T-helper 9 cell (primary cell): ENCODE data around the gene TBP.
"Not testable (repeated sequence)": the region's sequence is repeated elsewhere in the genome, so short reads cannot be mapped to it uniquely, and the experiment has no call there.

Source experiments
- DNase-seq: peaks from one replicate; pipeline ENCODE4 v3.0.0-alpha.2; 2020

Gene TBP

DNA sequence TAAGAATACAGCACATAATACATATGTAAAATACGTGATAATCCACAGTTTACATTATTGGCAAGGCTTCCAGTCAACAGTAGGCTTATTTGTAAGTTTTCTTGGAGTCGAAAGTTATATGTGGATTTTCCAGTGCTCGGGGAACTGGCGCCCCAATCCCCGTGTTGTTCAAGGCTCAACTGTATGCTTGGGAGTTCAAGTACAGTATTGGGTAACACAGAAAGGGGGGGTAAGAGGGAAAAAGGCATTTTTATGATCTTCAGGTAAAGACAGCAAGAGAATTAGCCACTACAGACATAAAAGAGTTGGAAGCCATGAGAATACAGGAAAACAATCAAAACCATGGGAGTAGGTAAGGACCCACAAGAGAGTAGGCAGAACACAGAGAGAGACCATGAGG is 17.5 kb upstream of the TBP start:
- DNase-seq, result no peak

DNA sequence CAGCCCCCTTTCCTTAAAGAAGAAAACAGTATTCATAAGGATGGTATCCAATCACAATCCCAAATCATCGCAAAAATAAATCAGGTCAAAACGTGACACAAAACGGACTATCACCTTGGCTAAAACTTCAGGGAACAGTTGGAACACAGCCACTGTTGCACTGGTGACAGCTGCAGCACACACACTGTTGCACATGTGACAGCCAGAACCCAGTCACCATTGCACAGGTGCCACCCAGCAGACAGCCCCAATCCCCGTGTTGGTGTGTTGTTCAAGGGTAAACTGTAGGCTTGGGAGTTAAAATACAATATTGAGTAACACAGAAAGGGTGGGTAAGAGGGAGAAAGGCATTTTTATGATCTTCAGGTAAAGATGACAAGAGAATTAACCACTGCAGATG is 16.8 kb upstream of the TBP start:
- no peak for DNase-seq

DNA sequence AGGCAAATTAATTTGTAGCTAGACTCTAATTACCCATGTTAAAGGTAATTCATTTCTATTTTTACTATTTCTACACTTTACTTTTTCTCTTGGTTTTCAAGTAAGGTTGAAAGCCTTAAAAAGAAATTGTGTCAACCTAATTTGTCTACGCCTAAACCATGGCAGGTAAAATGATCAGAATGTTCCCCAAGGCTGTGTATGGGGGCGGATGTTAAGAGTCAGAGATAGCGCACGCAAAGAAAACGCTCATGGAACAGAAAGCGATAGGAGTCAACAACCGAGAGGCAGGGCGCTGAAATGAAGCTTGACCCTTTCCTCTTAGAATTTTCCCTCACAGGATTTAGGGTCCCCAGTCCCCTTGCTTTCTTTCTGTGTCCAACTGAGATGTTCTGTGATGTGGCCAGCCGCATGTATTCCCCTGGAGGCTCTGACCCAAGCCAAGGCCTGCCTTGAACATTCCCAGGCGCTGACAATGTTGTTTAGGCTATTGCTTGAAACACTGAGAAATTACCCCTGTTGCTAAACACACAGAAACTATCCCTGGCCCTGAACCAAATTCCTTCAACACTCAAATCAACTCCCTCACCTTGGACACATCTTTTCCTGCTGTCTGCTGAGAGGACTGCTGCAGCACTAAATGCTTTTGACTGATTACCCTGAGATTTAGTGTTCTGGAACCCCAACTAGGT is 12.0 kb upstream of the TBP start:
- DNase-seq, result no peak

DNA sequence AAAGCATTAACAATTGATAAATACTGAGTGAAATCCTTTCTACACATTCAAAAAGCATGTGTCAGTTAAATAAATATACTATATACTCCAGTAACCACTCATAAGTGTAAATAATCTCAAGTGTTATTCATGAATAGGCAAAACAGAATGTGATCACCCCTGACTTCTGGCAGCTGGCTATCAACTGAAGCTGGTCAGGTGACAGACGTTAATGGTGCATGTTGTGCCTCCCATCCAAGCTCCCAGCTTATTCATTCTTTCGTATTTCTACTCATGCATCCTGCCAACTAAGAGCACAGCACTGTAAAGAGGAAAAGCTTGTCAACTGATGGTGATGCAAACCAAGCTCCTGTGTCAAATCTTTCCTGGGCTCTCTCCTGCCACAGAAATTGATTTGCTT is 8.8 kb upstream of the TBP start:
- DNase-seq, result no peak

DNA sequence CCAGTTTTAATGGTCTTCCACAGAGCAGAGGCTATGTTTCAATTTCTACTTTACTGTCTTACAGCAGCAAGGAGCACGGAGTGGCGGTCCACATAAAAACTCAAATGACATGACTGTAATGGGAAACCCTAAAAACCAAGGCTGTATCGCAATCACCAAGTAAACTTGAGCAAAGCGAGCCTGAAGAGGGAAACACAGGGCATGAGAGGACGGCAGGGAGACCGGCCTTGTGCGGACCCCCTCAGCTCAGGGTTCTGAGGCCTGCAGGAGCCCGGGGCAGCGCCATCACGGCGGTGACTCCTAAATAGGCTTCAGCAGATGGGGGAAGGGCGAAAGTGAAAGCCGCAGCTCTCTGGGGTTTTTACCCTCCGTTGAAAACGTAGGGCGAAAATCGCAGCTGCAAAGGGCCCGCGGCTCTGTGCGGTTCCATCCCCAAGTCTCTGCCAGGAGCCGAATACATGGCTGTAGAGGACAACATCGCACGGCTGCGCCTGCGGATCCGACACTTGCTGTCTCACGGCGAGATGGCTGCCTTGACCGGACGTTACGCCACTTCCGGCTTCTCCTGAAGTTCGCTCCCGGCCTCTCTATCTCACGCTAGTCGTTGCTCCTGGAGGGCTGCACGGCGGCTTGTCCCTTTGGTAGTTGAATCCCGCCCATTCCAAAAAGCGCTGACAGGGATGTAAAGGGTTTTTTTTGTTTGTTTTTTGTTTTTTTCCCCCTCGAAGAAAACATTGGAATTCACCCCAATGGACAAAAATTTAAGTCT is 1.2 kb upstream of the TBP start, which contains the start of gene PSMB1:
Gene PSMB1, minus strand, starts transcription at position 543 of the 769 bp plus-strand sequence. Its CDS starts 65 bp downstream, at position 478.
- DNase-seq, result peak; percentile 70

DNA sequence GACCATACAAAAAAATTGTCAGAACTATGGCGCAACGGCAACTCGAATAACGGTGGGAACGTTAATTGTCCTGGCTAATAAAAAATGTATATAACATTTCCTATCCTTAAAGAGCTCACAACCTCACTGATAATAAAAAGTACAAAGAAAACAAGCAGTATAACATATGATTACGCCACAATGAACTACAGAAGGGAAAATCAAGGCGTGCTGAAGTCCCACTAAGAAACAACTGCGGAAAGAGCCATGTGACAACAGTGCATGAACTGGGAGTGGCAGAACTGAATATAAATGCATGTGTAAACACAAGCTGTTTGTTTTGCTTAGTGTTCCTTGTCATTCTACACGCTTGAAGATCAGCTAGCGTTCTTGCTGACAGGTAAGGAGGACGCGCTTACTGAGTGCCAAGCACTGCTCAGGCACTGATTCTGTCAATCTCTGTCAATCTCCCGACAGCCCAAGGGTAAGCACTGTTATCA is 596 bp upstream of the TBP start:
- no peak for DNase-seq

DNA sequence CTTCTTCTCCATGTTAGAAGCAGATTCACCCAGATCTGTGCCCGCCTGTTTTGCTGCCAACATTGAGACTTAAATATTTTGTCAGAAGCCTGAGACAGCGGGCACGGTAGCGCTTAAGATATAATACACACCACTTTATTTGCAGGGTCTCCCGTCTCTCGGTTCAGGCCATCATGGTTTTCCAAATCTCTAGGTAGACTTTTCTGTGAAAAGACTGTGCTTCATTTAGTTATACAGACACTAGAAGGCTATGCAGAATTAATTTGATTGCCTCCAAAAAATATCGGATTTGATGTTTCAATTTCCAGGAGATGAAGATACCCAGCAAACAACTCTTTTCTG is 598 bp downstream of the TBP start:
- no peak for DNase-seq

DNA sequence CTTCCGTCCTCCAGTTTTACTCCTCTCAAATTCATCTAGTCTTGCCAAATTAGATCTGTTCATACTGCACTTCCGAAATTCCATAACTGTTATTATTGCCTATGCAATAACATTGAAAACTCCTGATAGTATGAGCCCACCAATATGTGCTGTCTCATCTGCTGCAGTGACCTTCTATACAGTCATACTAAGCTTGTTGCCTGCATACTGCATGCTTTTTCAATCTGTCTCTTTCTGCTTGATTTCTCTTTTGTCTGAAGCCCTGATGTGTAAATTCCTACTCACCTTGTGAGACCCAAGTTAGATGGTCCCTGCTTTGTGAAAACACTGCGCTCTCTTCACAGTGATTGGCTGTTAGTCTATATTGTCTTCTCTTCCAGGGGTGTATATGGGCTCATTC is 1.1 kb downstream of the TBP start:
- no peak for DNase-seq

DNA sequence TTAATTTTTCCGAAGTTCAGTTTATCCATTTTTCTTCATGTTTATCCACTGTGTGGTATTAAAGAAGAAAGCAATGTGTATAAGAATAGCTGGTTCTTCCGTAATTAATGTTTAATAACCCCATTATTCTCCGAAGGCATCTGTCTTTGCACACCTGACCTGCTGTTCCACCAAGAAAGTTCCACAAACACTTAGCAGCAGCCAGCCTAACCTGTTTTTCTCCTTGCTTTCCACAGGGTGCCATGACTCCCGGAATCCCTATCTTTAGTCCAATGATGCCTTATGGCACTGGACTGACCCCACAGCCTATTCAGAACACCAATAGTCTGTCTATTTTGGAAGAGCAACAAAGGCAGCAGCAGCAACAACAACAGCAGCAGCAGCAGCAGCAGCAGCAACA is 7.4 kb downstream of the TBP start:
- DNase-seq, result no peak

DNA sequence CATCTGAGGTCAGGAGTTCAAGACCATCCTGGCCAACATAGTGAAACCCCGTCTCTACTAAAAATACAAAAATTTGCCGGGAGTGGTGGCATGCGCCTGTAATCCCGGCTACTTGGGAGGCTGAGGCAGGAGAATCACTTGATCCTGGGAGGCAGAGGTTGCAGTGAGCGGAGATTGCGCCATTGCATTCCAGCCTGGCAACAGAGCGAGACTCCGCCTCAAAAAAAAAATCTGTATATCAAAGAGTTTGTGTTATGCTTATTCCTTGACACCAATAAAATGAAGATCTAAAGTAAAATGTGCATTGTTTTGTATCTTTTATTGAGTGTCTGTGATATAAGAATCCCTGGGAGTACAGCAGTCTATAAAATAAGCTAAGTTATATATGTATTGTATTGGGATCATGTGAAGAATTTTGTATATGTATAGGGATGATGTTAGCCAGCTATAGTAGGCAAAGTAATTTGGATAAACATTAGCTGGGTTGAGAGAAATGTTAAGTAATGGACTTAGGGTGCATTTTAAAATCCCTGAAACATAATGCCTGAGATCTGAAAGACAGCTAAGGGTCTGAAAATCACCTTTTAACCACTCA is 10.9 kb downstream of the TBP start:
- no peak for DNase-seq

DNA sequence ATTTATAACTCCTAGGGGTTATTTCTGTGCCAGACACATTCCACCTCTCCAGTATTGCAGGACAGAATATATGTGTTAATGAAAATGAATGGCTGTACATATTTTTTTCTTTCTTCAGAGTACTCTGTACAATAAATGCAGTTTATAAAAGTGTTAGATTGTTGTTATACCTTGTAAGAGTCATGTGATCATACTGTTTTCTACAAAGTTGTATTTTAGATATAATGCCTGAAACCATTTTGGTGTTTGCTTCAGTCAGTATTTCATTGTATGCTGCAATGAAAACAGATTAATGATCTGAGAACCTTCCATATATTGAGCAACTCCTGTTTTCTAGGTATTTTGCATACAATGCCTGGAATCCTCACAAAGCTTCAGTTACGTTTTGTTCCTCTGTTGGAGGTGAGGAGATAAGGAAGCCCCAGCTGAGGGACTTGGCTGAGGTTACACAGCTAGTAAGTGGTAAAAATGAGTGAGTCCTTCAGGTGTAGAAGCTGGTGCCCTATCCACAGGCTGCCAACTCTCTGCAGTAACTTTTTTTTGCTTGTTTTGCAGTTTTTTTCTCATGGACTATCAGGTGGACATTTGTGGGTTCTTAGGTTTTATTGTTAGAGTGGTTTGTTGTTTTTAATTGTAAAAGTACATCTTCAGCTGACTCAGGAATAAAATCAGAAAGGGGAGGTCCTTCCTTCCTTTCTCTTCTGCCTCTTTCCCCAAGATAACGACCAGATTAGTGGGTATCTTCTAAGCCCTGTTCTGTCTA is 18.7 kb downstream of the TBP start:
- DNase-seq, result no peak

DNA sequence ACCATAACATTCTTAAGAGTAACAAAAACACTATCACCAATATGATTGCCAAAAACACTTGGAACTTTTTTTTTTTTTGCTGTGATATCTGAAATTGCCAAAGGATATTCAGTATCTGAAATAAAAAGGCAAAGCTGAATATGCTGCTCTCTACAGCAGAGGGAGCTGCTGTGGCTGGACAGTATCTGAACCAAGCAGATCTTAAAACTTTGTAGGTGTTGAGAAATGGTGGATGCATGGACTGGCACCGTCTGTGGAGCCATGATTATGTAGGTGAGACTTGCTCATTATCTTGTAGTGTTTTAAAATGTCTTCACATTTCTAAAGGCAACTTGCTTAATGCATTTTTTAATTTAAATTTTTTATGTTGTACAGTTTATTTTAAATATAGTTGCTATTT is 21.1 kb downstream of the TBP start:
- no peak for DNase-seq

DNA sequence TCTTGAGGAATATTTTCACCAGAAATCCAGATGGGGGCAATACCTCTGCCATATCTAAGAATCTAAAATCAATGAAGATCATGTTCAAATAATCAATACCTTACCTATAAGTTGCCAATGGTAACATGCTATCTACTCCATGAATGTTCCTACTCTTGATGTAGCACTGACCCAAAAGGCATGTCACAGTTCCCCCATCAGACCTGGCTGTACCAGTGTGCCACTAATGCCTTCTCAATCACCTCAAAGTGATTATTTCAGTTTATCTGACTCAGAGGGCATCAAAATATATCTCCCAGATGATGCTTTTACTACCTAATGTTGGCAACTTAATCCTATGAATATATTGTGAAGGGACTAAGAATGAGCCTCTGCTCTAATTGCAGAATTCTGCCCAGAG is 24.7 kb downstream of the TBP start:
- DNase-seq, result no peak

DNA sequence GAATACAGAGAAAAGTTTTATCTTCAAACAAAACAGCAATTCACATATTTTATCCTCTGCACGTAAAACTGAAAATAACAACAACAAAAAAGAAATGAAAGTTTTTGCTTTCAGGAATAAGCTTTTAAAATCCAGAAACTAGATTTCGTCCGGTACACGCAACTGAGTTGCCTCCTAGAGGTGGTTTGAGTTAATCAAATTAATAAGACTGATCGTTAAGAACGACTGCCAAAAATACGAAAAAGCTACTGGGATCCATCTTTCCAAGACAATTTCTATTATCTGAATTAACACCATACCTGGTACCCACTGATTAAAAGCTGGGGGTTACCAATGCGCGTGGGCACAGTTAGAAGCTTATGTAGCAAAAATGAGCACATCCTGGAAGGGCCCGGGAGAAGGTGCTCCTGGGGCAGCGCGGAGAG is 29.6 kb downstream of the TBP start:
- no peak for DNase-seq

DNA sequence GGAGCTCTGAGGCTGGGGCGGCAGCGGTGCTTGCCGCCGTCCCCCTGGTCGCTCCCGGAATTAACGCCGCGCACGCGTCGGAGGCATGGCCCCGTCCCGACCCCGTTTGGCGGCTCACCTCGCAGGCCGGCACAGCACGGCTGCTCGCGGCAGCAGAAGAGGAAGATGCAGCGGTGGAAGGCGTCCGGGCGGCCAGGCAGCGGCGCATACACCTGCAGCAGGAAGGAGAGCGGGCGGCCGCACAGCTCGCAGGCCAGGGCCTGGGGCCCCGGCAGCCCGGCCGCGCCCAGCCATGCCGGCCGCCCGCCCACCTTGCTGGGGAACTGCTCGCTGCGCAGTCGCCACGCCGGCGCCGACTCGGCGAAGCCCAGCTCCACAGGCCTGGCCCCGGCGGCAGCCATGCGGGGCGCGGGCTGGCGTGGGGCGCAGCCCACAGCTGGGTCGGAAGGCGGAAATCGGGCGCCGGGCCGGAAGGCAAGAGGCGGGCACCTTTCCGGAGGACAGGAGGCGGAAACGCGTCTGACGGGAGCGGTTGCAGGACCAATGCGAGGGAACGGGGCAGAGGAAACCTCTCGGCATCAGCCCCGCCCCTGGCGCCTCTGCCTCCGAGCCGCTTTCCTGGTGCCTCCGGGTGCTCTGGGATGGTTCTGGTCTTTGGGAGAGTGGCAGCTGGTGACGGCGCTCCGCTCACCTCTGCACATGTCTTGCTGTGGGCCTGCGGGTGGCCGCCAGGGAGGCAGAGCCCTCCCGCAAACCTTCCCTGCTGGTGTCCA is 30.2 kb downstream of the TBP start, which contains the start of gene PDCD2:
Gene PDCD2, minus strand, starts transcription at position 457 of the 773 bp plus-strand sequence. Its CDS starts 56 bp downstream, at position 401.
- peak; percentile 86 for DNase-seq

DNA sequence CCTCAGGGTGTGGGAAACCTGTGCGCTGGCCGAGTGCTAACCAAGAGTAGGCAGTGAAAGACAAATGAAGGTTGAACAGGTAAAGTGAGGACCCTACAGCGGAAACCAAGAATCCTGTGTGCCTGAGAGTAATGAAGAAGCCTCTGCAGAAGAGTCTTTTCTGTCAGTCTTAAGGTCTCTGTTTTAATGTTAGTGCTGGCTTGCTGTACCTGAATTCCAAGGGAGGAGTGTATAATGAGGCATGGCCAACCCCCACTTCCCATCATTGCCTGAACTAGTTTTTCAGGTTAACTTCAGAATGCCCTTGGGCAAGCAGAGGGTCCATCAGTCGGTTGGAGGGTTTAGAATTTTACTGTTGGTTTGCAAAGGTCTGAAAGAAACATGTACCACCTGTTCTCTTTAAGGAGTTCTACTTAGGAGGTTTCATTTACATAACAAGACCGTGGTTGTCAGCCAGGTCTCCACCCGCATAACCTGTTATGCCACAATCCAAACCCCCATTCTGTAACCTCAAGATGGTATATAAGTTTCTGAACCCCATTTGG is 30.9 kb downstream of the TBP start:
- no peak for DNase-seq

DNA sequence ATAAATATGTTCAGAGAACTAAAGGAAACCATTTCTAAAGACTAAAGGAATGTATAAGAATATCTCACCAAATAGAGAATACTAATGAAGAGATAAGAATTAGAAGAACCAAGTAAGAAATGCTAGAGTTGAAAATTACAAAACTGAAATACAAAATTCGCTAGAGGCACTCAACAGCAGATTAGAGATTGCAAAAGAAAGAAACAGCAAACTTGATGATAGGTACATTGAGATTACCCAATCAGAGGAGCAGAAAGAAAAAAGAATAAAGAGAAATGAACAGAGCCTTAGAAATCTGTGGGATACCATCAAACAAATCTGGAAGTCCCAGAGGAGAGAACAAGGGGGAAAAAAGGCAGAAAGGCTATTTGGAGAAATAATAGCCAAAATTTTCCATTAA is 36.6 kb downstream of the TBP start:
- DNase-seq, result no peak

DNA sequence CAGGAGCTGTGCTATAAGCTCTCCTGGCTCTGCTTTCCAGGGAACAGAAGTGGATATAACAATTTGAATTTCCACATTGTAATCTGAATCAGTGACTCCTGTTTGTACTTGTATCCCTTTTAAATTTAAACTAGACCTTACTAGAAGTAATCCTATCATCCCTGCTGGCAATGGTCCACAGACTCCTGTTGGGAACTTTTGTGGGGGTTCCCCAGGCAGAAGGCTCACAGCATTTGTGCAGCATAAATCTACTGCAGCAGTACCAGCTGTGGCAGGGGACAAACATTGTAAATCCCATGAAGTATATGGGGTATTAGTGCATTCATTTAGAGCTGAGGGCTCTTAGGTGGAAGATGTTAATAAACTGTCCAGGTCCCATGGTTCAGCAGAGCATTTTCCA is 42.3 kb downstream of the TBP start:
- no peak for DNase-seq

DNA sequence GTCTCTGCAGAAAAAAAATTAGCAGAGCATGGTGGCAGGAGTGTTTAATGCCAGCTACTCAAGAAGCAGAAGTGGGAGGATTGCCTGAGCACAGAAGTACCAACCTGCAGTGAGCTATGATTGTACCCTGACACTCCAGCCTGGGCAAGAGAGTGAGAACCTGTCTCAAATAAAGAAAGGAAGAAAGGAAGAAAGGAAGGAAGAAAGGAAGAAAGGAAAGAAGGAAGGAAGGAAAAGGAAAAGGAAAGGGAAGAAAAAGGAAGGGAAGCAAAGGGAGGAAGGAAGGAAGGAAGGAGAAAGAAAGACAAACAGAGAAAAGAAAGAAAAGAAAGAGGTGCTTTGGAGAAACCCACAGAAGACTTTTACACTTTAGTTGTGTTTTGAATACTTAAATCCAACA is 43.1 kb downstream of the TBP start:
- DNase-seq, result no peak

DNA sequence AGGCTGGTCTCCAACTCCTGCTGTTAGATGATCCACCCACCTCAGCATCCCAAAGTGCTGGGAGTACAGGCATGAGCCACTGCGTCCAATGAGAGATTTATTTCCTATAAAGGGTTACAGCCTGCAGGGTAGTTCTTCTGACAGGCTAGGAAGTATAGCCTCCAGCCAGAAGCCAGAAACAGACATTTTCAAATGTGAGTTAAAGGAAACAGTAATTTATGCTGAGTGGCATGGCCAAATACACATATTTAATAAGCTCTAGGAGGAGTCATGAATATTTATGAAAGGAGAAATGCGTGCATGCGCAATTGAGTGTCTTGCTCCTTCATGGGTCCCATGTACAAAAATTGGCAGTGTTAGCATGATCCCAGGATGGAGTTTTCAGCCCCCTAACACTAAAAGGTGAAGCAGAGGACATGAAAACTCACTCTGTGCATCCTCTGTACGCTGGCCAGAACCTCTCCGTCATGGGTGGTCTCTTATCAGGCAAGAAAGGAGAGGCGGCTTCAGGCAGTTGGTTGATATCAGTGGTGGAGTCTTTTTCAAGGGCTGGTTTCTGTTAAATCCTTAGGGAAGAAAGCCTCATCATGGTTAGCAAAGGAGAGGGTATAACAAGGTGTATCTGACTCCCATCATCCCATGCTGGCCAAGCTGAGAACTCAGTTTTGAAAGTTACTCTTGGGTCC is 51.5 kb downstream of the TBP start:
- DNase-seq, result no peak

DNA sequence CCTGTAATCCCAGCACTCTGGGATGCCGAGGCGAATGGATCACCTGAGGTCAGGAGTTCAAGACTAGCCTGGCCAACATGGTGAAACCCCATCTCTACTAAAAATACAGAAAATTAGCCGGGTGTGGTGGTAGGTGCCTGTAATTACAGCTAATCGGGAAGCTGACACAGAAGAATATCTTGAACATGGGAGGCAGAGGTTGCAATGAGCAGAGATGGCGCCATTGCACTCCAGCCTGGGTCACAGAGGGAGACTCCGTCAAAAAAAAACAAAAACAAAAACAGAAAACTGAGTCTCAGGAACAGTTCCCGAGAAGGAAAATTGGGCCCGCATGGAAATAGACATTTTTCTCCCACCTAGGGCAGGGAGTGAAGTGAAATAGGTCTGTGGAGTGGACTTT is 55.1 kb downstream of the TBP start:
- not testable (repeated sequence) for DNase-seq
